Right hindlimb (tissue), 1 donor: ENCODE measurements around the gene EFHC1.
A peak's percentile ranks its signal among the peaks of the same experiment; 100 is the strongest.

Experiments
- DNase-seq: peaks from one replicate; pipeline ENCODE4 v3.0.0-alpha.2; 2018

The EFHC1 gene

GRCh38 chr6:52560462-52560861 lies 140.3 kb downstream of the EFHC1 start:
- DNase-seq: no peak

DNA sequence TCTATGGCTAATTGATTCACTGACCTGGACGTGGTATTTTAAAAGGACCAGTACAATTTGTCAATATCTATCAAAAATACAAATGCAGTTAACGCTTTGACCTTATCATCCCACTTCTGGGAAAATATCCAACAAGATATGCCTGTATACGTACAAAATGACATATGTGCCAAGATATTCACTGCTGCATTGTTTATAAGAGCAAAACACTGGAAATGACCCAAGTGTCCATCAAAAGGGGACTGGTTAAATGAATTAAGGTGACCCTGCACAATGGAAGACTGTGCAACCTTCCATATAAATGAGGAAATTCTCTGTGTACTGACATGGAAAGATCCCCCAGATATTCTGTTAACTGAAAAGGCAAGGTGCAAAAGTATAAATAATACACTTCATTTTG lies 142.8 kb downstream of the EFHC1 start:
- DNase-seq: no peak

- DNase-seq: no peak
These were observed 144.7 kb downstream of the EFHC1 start for GRCh38 chr6:52564856-52565255.

- no peak for DNase-seq
These were observed 146.1 kb downstream of the EFHC1 start for GRCh38 chr6:52566201-52566600.

- DNase-seq: no peak
These were observed 146.7 kb downstream of the EFHC1 start for GRCh38 chr6:52566853-52567279.

DNA sequence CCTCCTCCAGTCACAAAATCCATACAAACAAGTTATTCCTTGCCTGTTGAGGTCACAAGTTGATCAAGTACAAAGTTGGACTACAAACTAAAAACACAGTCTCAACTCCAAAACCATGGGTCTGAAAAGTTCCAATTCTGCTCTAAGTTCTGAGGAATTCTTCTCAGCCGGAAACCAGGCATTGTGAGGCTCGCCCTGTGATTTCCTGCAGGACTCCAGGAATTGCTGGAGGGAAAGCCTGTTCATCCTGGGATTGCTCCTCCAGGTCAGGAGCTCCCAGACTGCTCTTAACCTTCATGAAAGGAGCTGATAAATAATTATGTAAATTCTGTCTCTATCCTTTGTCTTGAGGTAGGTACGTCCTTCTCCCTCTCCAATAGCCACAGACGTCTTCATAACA lies 148.2 kb downstream of the EFHC1 start:
- DNase-seq: no peak

GRCh38 chr6:52570291-52570700 lies 150.2 kb downstream of the EFHC1 start:
- peak; percentile 83 for DNase-seq

GRCh38 chr6:52571099-52571755 lies 151.1 kb downstream of the EFHC1 start:
- peak; percentile 57 for DNase-seq

- DNase-seq: no peak
These were observed 152.4 kb downstream of the EFHC1 start for GRCh38 chr6:52572536-52572935.

GRCh38 chr6:52573295-52573694 lies 153.2 kb downstream of the EFHC1 start:
- DNase-seq: no peak
